ENCODE data around the gene GNAT3. TPM values are rescaled to one million over a fixed set of nuclear protein-coding genes. Genes with fewer than 3 reads are reported as not detected.

Gene GNAT3
- total and polyA plus RNA-seq, 2 of the 8 experiments (the other 6 are each of a cell fraction or from before 2014, with no cell fraction given) = not detected

DNA sequence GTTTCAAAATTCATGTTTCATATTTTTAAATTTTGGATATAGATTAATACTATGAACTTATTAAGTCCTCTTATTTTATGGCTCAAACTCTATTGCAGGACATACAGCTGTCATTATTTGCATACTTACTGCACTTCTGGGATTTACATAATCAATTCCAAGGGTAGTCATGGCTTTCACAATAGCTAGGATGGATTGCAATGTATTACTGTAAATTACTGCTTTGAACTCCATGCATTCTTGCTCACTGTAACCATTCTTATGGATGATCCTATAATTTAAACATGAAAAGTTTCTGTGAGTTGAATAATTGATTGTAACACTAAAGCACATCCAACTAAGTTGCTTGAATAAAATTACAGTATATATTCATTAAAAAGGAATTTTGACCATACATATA lies 23.5 kb downstream of the GNAT3 start:
- Histone ChIP-seq H2BK15ac (ENCODE audit: low read length) (no peak overlapping the region), H3K36me3 (ENCODE audit: control insufficient read depth in 2 of 4, insufficient read depth in 4 of 4, low read length in 3 of 4) (no peaks in the 10 kb centered on the region), H3K9me3 (ENCODE audit: insufficient read depth in 2 of 2, low read depth in 1 of 2, low read length in 1 of 2) (no peaks in the 10 kb centered on the region), H3K4me3 (ENCODE audit: extremely low read depth in 1 of 4, insufficient read depth in 2 of 4, low read depth in 3 of 4, low read length in 4 of 4) (peak overlapping the region in 1 of 4 experiments; percentile 11; a peak in 1 of 8 replicates), H4K91ac (replicated peaks; ENCODE audit: insufficient read length, low read length) (no peak overlapping the region), H4K5ac (ENCODE audit: insufficient read length, low read depth, low read length) (no peak overlapping the region), H3K27ac (ENCODE audit: low read depth, low read length) (no peak overlapping the region), H3K23me2 (ENCODE audit: low read depth, low read length) (no peaks in the 10 kb centered on the region; the same call in 1 of the 2 replicates), H3K9ac (replicated peaks in 1 of 4; ENCODE audit: extremely low read depth in 1 of 4, low read depth in 3 of 4, low read length in 3 of 4) (no peak overlapping the region), H2BK120ac (replicated peaks; ENCODE audit: low read depth, low read length) (no peak overlapping the region), H3K4me2 (ENCODE audit: insufficient read depth in 1 of 2, low read depth in 2 of 2, low read length in 2 of 2) (peak overlapping the region in 1 of 2 experiments; percentile 25; a peak in 3 of 4 replicates), H2BK5ac (ENCODE audit: low read depth, low read length) (no peak overlapping the region), H4K8ac (ENCODE audit: extremely low read depth, insufficient read depth, low read length) (no peak overlapping the region), H2AK5ac (ENCODE audit: low read depth, low read length) (no peak overlapping the region), H3K18ac (ENCODE audit: extremely low read depth, low read length) (no peak overlapping the region), H3K56ac (replicated peaks; ENCODE audit: insufficient read length, low read depth, low read length) (no peak overlapping the region), H3K14ac (ENCODE audit: insufficient read length) (no peak overlapping the region), H2BK20ac (ENCODE audit: low read length) (no peak overlapping the region), H3K4ac (replicated peaks; ENCODE audit: insufficient read length, low read depth, low read length) (no peak overlapping the region), H2BK12ac (ENCODE audit: low read depth, low read length) (no peak overlapping the region), H2AFZ (ENCODE audit: low read length) (no peak overlapping the region), H3K79me2 (ENCODE audit: control insufficient read depth in 1 of 2, insufficient read depth in 2 of 2, low read length in 2 of 2) (no peaks in the 10 kb centered on the region), H4K20me1 (replicated peaks in 1 of 2; ENCODE audit: control insufficient read depth in 1 of 2, insufficient read depth in 2 of 2, low read length in 2 of 2) (no peaks in the 10 kb centered on the region), H3K27me3 (replicated peaks in 1 of 4; ENCODE audit: control insufficient read depth in 3 of 4, extremely low read depth in 1 of 4, insufficient read depth in 3 of 4, low read length in 3 of 4) (no peaks in the 10 kb centered on the region), H3K23ac (ENCODE audit: insufficient read length) (no peak overlapping the region), H3K4me1 (replicated peaks in 1 of 4; ENCODE audit: control insufficient read depth in 3 of 4, insufficient read depth in 4 of 4, low read length in 3 of 4) (peaks cover 0 to 3% (median 0%) of the 10 kb centered on the region in 4 experiments; a peak in 2 of 7 replicates), H3K79me1 (ENCODE audit: low read depth, low read length) (no peaks in the 10 kb centered on the region)
- ChIA-PET CTCF (ENCODE audit: partially characterized antibody) (interaction anchor here (1.1 kb wide), 1 partner anchor 60 kb away, joined by 3 read pairs; no protein-coding TSS in a partner anchor), POLR2A (ENCODE audit: partially characterized antibody) (no interaction called here)
- DNase-seq (ENCODE audit: low read depth in 1 of 2, low spot score in 2 of 2) (no peak), FAIRE-seq (no peak)
- TF ChIP-seq HDAC2 (IDR thresholded peaks at IDR 0.05; ENCODE audit: borderline replicate concordance in 1 of 2, low read depth in 2 of 2, low read length in 2 of 2) = no peak
- TF ChIP-seq CTBP2 (IDR thresholded peaks at IDR 0.05; ENCODE audit: borderline replicate concordance, insufficient read depth, insufficient read length, low read length) = no peak
- TF ChIP-seq EGR1 (IDR thresholded peaks at IDR 0.05; ENCODE audit: borderline replicate concordance, low read depth, low read length) = no peak
- no peak for TF ChIP-seq CREB1 (IDR thresholded peaks at IDR 0.05)
- no peak for TF ChIP-seq BRCA1 (IDR thresholded peaks at IDR 0.05; ENCODE audit: low read depth, low read length)
- TF ChIP-seq CBX8 (IDR thresholded peaks at IDR 0.05; ENCODE audit: borderline replicate concordance, low read depth, low read length) = no peak

Data from H1 (cell line).